GM18526 (cell line): ENCODE data around the gene KIF6.

Experiments
- POLR2A ChIP-seq: IDR thresholded peaks from 3 replicates; pipeline ENCODE4 v1.6.1; 2011; ENCODE audit not compliant: insufficient read length; ENCODE audit errors: extremely low read depth

Gene KIF6

DNA sequence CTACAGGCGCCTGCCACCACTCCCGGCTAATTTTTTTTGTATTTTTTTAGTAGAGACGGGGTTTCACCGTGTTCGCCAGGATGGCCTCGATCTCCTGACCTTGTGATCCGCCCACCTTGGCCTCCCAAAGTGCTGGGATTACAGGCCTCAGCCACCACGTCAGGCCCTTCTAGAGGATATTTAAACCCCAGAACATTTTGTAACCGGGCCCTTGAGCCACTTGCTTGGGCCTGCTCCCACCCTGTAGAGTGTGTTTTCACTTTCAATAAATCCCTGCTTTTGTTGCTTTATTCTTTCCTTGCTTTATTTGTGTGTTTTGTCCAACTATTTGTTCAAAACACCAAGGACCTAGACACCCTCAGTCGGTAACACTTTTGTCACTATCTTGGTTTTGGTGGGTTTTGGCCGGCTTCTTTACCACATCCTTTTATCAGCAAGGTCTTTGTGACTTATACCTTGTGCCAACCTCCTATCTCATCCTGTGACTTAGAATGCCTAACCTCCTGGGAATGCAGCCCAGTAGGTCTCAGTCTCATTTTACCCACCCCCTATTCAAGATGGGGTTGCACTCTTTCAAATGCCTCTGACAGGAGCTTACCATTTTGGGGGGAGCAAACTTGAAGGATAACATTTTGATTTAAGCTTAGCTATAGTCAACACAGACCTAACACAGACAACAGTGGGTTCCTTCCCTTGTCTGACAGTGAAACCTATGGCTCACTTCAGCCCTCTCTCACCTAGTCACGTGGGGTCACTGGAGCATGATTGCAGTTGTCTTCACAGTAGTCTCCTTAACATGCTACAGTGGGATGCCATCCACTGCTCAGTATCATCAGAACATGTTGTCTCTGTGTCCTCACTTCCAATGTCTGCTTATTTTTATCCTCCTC lies 27.9 kb upstream of the KIF6 start:
- TF ChIP-seq POLR2A, result no peak

DNA sequence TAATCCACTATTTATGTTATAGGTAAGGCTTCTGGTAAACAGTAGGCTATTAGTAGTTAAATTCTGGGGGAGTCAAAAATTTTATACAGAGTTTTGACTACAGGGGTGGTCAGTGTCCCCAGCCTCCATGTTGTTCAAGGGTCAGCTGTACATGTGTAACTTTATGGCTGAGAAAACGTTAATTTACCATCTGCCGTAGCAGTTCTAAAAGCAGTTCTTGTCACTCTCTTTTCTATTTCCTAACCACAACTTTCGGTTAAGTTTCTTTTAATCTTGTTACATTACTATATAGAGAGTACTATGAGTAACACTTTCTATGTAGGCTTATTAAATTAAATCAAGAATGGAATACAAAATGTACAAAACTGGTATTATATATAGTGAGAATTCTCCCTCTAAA lies 21.6 kb upstream of the KIF6 start:
- TF ChIP-seq POLR2A, result no peak

GRCh38 chr6:39733704-39734103 lies 8.5 kb upstream of the KIF6 start:
- no peak for TF ChIP-seq POLR2A

DNA sequence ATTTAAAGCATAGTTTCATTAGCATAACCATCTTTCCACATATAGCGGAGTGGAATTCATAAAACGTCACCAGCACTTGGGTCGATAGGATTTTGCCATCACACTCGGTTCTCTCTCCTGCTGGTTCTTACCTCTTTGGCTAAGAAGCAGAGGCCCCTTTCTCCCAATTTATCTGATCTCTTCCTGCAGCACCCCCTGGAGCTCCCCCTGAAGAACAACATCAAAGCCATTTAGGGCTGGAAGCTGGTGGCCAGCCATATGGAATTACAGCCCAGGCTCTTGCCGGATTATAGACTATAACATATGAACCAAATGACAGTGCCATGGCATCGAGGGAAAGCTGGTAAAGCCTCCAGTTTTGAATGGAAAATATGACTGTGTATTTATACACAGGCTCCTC lies 6.4 kb upstream of the KIF6 start:
- TF ChIP-seq POLR2A, result no peak

GRCh38 chr6:39729945-39730344 lies 4.7 kb upstream of the KIF6 start:
- no peak for TF ChIP-seq POLR2A

- no peak for TF ChIP-seq POLR2A
Observed at GRCh38 chr6:39725632-39725997, 407 bp upstream of the KIF6 start.

DNA sequence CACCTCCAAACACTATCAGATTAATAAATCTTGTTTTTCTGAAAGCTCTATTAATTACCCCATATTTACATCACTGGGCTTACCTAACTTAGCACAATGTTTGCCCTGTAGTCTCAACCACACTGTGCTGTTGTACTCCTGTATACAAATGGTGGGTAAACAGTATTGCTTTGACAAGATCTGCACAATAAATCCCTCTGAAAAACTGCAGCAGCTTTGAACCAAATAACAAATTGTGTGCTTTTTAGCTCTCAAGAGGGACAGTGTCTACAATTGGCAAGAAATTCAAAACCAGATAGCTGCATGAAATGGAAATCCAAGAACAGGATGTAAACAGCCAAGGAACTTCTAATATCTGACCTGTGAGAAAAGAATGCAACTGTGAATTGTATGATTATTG lies 10.4 kb downstream of the KIF6 start:
- no peak for TF ChIP-seq POLR2A

- TF ChIP-seq POLR2A, result no peak
Observed at GRCh38 chr6:39707962-39708683, 17.1 kb downstream of the KIF6 start.

- no peak for TF ChIP-seq POLR2A
Observed at GRCh38 chr6:39706819-39707335, 18.3 kb downstream of the KIF6 start.

GRCh38 chr6:39702265-39702664 lies 22.9 kb downstream of the KIF6 start:
- no peak for TF ChIP-seq POLR2A

GRCh38 chr6:39700362-39700761 lies 24.8 kb downstream of the KIF6 start:
- no peak for TF ChIP-seq POLR2A

- TF ChIP-seq POLR2A, result no peak
Observed at GRCh38 chr6:39698789-39699188, 26.4 kb downstream of the KIF6 start.

- TF ChIP-seq POLR2A, result no peak
Observed at GRCh38 chr6:39696986-39697788, 28.0 kb downstream of the KIF6 start.

DNA sequence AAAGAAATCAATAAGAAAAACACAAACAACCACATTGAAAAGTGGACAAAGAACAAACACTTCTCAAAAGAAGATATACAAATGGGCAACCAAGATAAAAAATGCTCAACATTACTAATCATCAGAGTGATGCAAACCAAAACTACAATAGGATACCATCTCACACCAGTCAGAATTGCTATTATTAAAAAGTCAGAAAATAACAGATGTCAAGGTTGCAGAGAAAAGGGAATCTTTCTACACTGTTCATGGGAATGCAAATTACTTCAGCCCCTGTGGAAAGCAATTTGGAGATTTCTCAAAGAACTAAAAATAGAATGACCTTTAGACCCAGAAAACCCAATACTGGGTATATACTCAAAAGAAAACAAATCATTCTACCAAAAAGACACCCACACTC lies 29.8 kb downstream of the KIF6 start:
- TF ChIP-seq POLR2A, result no peak

GRCh38 chr6:39693206-39693605 lies 32.0 kb downstream of the KIF6 start:
- TF ChIP-seq POLR2A, result no peak
